ENCODE results near the gene CTNNA3. TPM values are rescaled to one million over a fixed set of nuclear protein-coding genes. Genes with fewer than 3 reads are reported as not detected.

CTNNA3 gene
- total RNA-seq, 1 donor from 2014 or later: not detected

DNA sequence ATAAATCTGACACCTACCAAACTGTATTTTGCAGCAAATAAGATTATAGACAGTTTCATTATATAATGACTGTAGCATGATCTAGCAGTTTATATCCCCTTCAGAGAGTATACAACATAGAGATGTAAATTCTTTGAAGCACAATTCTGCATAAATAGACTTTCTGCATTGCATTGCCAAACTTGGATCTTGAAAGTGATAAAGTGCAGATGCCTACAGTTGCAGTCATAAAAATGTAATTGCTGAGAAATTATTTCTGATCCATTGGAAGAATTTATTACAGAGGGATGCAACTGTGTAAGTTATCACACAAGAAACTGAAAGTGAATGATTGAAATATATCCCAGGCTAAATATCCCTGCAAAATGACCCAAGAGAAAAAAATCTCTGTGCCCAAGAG is 65.1 kb downstream of the CTNNA3 start:
- H3K27ac Mint-ChIP-seq: no peak overlapping the region

DNA sequence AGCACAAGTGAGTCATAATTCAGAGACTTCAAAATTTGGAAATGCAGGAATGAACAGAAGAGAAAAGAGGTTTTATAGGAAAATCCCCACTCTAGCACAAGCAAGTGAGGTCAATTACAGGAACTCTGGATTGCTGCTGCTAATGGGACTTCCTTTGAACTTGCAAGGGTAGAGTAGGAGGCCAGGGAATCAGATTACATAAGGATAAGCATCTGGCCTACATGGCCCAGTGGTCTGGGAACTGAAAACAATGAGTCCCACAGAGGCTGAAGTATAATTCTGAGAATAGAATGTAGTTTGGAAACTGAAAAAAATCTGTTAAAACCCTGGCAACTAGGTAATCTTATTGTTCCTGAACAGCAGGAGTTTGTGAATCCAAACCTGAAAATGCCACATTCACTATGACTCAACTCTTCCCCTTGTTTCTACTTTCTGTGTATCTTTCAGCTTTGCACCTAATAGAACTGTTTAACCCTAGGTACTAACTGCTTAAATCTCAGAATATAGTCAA is 66.5 kb downstream of the CTNNA3 start:
- Mint-ChIP-seq H3K4me1 (no peaks in the 10 kb centered on the region), H3K4me3 (no peak overlapping the region), H3K36me3 (ENCODE audit: low read depth) (no peaks in the 10 kb centered on the region), H3K27me3 (peaks cover 13% of the 10 kb centered on the region), H3K27ac (no peak overlapping the region), H3K9me3 (peaks cover 2% of the 10 kb centered on the region)
- POLR2A ChIA-PET: no interaction called here
- intact Hi-C loops (cut with micrococcal nuclease): no loop called here
- TF ChIP-seq, protein P1, sequence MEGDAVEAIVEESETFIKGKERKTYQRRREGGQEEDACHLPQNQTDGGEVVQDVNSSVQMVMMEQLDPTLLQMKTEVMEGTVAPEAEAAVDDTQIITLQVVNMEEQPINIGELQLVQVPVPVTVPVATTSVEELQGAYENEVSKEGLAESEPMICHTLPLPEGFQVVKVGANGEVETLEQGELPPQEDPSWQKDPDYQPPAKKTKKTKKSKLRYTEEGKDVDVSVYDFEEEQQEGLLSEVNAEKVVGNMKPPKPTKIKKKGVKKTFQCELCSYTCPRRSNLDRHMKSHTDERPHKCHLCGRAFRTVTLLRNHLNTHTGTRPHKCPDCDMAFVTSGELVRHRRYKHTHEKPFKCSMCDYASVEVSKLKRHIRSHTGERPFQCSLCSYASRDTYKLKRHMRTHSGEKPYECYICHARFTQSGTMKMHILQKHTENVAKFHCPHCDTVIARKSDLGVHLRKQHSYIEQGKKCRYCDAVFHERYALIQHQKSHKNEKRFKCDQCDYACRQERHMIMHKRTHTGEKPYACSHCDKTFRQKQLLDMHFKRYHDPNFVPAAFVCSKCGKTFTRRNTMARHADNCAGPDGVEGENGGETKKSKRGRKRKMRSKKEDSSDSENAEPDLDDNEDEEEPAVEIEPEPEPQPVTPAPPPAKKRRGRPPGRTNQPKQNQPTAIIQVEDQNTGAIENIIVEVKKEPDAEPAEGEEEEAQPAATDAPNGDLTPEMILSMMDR (IDR thresholded peaks at IDR 0.05): no peak
- CTCF ChIA-PET: no interaction called here
- DNase-seq: no peak
- ATAC-seq (ENCODE audit: low read depth): no peak

More for the DNA sequence above, 65.1 kb downstream of the CTNNA3 start:
- peaks cover 13% of the 10 kb centered on the region for H3K27me3 Mint-ChIP-seq
- no peaks in the 10 kb centered on the region for H3K4me1 Mint-ChIP-seq
- TF ChIP-seq, protein P1 (IDR thresholded peaks at IDR 0.05): no peak
- ATAC-seq (ENCODE audit: low read depth) (no peak), DNase-seq (no peak)
- ChIA-PET POLR2A (no interaction called here), CTCF (no interaction called here)
- H3K4me3 Mint-ChIP-seq: no peak overlapping the region
- no peaks in the 10 kb centered on the region for H3K36me3 Mint-ChIP-seq (ENCODE audit: low read depth)
- intact Hi-C loops (cut with micrococcal nuclease): no loop called here
- H3K9me3 Mint-ChIP-seq: peaks cover 12% of the 10 kb centered on the region

DNA sequence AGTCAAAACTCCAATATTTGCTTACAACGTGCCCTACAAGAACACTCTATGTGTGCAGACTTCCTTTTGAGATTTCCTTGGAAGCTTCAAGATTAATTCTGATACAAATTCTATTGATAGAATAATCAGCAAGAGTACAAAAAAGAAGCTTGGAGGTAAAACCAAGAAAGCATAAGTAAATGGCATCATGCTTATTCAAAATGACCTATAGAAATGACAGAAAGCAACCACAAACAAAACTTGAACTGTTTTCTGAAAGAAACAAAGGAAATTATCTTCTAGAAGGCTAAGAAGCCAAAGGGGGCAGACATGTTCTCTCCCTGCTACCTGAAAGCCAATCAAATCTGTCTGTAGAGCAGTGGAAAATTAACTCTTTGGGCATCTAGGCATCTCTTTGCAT is 73.0 kb downstream of the CTNNA3 start:
- no peak for ATAC-seq (ENCODE audit: low read depth)
- Mint-ChIP-seq H3K27ac (no peak overlapping the region), H3K36me3 (ENCODE audit: low read depth) (no peaks in the 10 kb centered on the region), H3K4me1 (no peaks in the 10 kb centered on the region), H3K27me3 (peaks cover 2% of the 10 kb centered on the region), H3K4me3 (no peak overlapping the region), H3K9me3 (peaks cover 2% of the 10 kb centered on the region)
- DNase-seq: no peak
- intact Hi-C loops (cut with micrococcal nuclease): no loop called here
- CTCF ChIA-PET: no interaction called here
- POLR2A ChIA-PET: no interaction called here
- TF ChIP-seq, protein P1 (IDR thresholded peaks at IDR 0.05): no peak

DNA sequence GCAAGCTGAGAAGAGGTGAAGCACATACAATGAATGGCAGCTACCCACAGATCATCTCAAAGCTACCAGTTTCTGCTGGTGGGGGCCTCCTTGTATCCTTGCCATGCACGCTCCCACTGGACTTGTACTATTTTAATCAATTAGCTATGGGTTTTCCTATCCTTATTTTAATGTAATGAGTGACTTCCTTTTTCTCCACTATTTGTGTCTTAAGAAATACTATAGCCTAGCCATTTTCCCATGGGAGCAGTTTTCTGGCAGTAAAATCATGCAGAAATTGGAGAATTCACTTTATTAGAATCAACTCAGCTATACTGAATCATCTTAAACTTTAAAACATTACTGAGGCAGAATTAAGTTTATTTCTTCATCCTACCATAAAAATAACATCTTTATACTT is 73.5 kb downstream of the CTNNA3 start:
- ATAC-seq (ENCODE audit: low read depth) (no peak), DNase-seq (no peak)
- no peak overlapping the region for H3K27ac Mint-ChIP-seq
- H3K27me3 Mint-ChIP-seq: peaks cover 2% of the 10 kb centered on the region
- TF ChIP-seq, protein P1 (IDR thresholded peaks at IDR 0.05): no peak
- H3K4me1 Mint-ChIP-seq: no peaks in the 10 kb centered on the region
- POLR2A ChIA-PET: no interaction called here
- peaks cover 2% of the 10 kb centered on the region for H3K9me3 Mint-ChIP-seq
- intact Hi-C loops (cut with micrococcal nuclease): no loop called here
- CTCF ChIA-PET: no interaction called here
- H3K36me3 Mint-ChIP-seq (ENCODE audit: low read depth): no peaks in the 10 kb centered on the region
- H3K4me3 Mint-ChIP-seq: no peak overlapping the region

DNA sequence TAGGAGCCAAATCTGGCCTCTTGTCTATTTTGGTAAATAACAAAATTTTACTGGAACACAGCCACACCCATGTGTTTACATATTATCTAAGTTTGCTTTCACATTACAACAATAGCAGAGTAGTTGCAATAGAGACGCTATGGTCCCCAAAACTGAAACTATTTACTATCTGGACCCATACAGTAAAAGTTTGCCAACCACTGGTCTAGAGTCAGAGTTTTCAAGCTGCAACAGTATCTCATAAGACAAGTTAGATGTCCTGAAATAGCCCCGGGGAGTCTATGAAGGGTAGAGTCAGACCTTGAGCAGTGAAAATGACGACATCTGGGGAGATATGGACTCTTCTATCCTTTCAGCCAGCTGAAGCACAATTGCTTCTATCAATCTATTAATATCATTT is 74.2 kb downstream of the CTNNA3 start:
- ATAC-seq (ENCODE audit: low read depth) (no peak), DNase-seq (no peak)
- H3K4me3 Mint-ChIP-seq: no peak overlapping the region
- TF ChIP-seq, protein P1 (IDR thresholded peaks at IDR 0.05): no peak
- CTCF ChIA-PET: no interaction called here
- H3K4me1 Mint-ChIP-seq: no peaks in the 10 kb centered on the region
- intact Hi-C loops (cut with micrococcal nuclease): no loop called here
- peaks cover 2% of the 10 kb centered on the region for H3K27me3 Mint-ChIP-seq
- H3K27ac Mint-ChIP-seq: no peak overlapping the region
- POLR2A ChIA-PET: no interaction called here
- no peaks in the 10 kb centered on the region for H3K9me3 Mint-ChIP-seq
- H3K36me3 Mint-ChIP-seq (ENCODE audit: low read depth): no peaks in the 10 kb centered on the region

Measured in activated B cell treated with CpG ODN at 0.5 μM for 24 hours (primary cell).